ENCODE results near the gene NCOA6.
"Not testable (repeated sequence)": the region's sequence is repeated elsewhere in the genome, so short reads cannot be mapped to it uniquely, and the experiment has no call there.

The NCOA6 gene

GRCh38 chr20:34720266-34720665, 105.2 kb downstream of the NCOA6 start:
- H3K4me1 ChIP-seq (ENCODE audit: insufficient read depth, insufficient read length): no peaks in the 10 kb centered on the region
- no peak overlapping the region for H3K9ac ChIP-seq (ENCODE audit: insufficient read length, low read depth)
- H3K36me3 ChIP-seq (ENCODE audit: insufficient read depth, insufficient read length, low read length): peaks cover 30% of the 10 kb centered on the region
- H3K4me3 ChIP-seq (ENCODE audit: insufficient read length, low read depth): no peak overlapping the region
- TF ChIP-seq ZNF274 (IDR thresholded peaks at IDR 0.05; ENCODE audit: low read depth, low read length) (no peak), SUZ12 (IDR thresholded peaks at IDR 0.05; ENCODE audit: extremely low read depth, insufficient read depth, insufficient read length) (no peak), YY1 (IDR thresholded peaks at IDR 0.05; ENCODE audit: insufficient read depth, insufficient read length) (no peak)
- H3K27me3 ChIP-seq (ENCODE audit: insufficient read depth, insufficient read length): no peaks in the 10 kb centered on the region
- DNase-seq (ENCODE audit: low read depth, low spot score): no peak
- H3K9me3 ChIP-seq (ENCODE audit: insufficient read depth, low read length): no peaks in the 10 kb centered on the region

GRCh38 chr20:34719242-34720017, 106.0 kb downstream of the NCOA6 start:
- not testable (repeated sequence) for DNase-seq (ENCODE audit: low read depth, low spot score); H3K9ac ChIP-seq (ENCODE audit: insufficient read length, low read depth); H3K27me3 ChIP-seq (ENCODE audit: insufficient read depth, insufficient read length); H3K4me3 ChIP-seq (ENCODE audit: insufficient read length, low read depth); H3K4me1 ChIP-seq (ENCODE audit: insufficient read depth, insufficient read length); H3K9me3 ChIP-seq (ENCODE audit: insufficient read depth, low read length)
- H3K36me3 ChIP-seq (ENCODE audit: insufficient read depth, insufficient read length, low read length): peaks cover 31% of the 10 kb centered on the region

- TF ChIP-seq YY1 (IDR thresholded peaks at IDR 0.05; ENCODE audit: insufficient read depth, insufficient read length) (no peak), ZNF274 (IDR thresholded peaks at IDR 0.05; ENCODE audit: low read depth, low read length) (no peak)
- Histone ChIP-seq H3K36me3 (ENCODE audit: insufficient read depth, insufficient read length, low read length) (peaks cover 28% of the 10 kb centered on the region), H3K4me3 (ENCODE audit: insufficient read length, low read depth) (no peak overlapping the region), H3K9ac (ENCODE audit: insufficient read length, low read depth) (no peak overlapping the region), H3K4me1 (ENCODE audit: insufficient read depth, insufficient read length) (no peaks in the 10 kb centered on the region), H3K9me3 (ENCODE audit: insufficient read depth, low read length) (no peaks in the 10 kb centered on the region), H3K27me3 (ENCODE audit: insufficient read depth, insufficient read length) (no peaks in the 10 kb centered on the region)
- DNase-seq (ENCODE audit: low read depth, low spot score): no peak
These were observed 108.0 kb downstream of the NCOA6 start for GRCh38 chr20:34717230-34718095.

GRCh38 chr20:34716921-34717229, 108.6 kb downstream of the NCOA6 start:
- DNase-seq (ENCODE audit: low read depth, low spot score): no peak
- TF ChIP-seq SUZ12 (IDR thresholded peaks at IDR 0.05; ENCODE audit: extremely low read depth, insufficient read depth, insufficient read length) (no peak), YY1 (IDR thresholded peaks at IDR 0.05; ENCODE audit: insufficient read depth, insufficient read length) (no peak), ZNF274 (IDR thresholded peaks at IDR 0.05; ENCODE audit: low read depth, low read length) (no peak)
- peaks cover 31% of the 10 kb centered on the region for H3K36me3 ChIP-seq (ENCODE audit: insufficient read depth, insufficient read length, low read length)

GRCh38 chr20:34715384-34715783, 110.1 kb downstream of the NCOA6 start:
- Histone ChIP-seq H3K36me3 (ENCODE audit: insufficient read depth, insufficient read length, low read length) (peaks cover 35% of the 10 kb centered on the region), H3K9me3 (ENCODE audit: insufficient read depth, low read length) (no peaks in the 10 kb centered on the region), H3K4me3 (ENCODE audit: insufficient read length, low read depth) (no peak overlapping the region), H3K9ac (ENCODE audit: insufficient read length, low read depth) (no peak overlapping the region), H3K4me1 (ENCODE audit: insufficient read depth, insufficient read length) (peaks cover 8% of the 10 kb centered on the region), H3K27me3 (ENCODE audit: insufficient read depth, insufficient read length) (peaks cover 14% of the 10 kb centered on the region)
- DNase-seq (ENCODE audit: low read depth, low spot score): no peak
- TF ChIP-seq YY1 (IDR thresholded peaks at IDR 0.05; ENCODE audit: insufficient read depth, insufficient read length) (no peak), ZNF274 (IDR thresholded peaks at IDR 0.05; ENCODE audit: low read depth, low read length) (no peak), SUZ12 (IDR thresholded peaks at IDR 0.05; ENCODE audit: extremely low read depth, insufficient read depth, insufficient read length) (no peak)

More at GRCh38 chr20:34716921-34717229, 108.6 kb downstream of the NCOA6 start:
- H3K9ac ChIP-seq (ENCODE audit: insufficient read length, low read depth): no peak overlapping the region
- H3K4me1 ChIP-seq (ENCODE audit: insufficient read depth, insufficient read length): no peaks in the 10 kb centered on the region
- peaks cover under 1% of the 10 kb centered on the region for H3K27me3 ChIP-seq (ENCODE audit: insufficient read depth, insufficient read length)
- no peaks in the 10 kb centered on the region for H3K9me3 ChIP-seq (ENCODE audit: insufficient read depth, low read length)
- H3K4me3 ChIP-seq (ENCODE audit: insufficient read length, low read depth): no peak overlapping the region

- H3K9ac ChIP-seq (ENCODE audit: insufficient read length, low read depth); H3K4me1 ChIP-seq (ENCODE audit: insufficient read depth, insufficient read length); DNase-seq (ENCODE audit: low read depth, low spot score); H3K4me3 ChIP-seq (ENCODE audit: insufficient read length, low read depth); H3K9me3 ChIP-seq (ENCODE audit: insufficient read depth, low read length): not testable (repeated sequence)
- Histone ChIP-seq H3K27me3 (ENCODE audit: insufficient read depth, insufficient read length) (peaks cover 18% of the 10 kb centered on the region), H3K36me3 (ENCODE audit: insufficient read depth, insufficient read length, low read length) (peaks cover 32% of the 10 kb centered on the region)
These were observed 111.4 kb downstream of the NCOA6 start for GRCh38 chr20:34713944-34714515.

- Histone ChIP-seq H3K4me1 (ENCODE audit: insufficient read depth, insufficient read length) (peaks cover 8% of the 10 kb centered on the region), H3K4me3 (ENCODE audit: insufficient read length, low read depth) (no peak overlapping the region), H3K9me3 (ENCODE audit: insufficient read depth, low read length) (no peaks in the 10 kb centered on the region), H3K27me3 (ENCODE audit: insufficient read depth, insufficient read length) (peaks cover 18% of the 10 kb centered on the region), H3K9ac (ENCODE audit: insufficient read length, low read depth) (no peak overlapping the region), H3K36me3 (ENCODE audit: insufficient read depth, insufficient read length, low read length) (peaks cover 32% of the 10 kb centered on the region)
- no peak for DNase-seq (ENCODE audit: low read depth, low spot score)
- TF ChIP-seq SUZ12 (IDR thresholded peaks at IDR 0.05; ENCODE audit: extremely low read depth, insufficient read depth, insufficient read length) (no peak), YY1 (IDR thresholded peaks at IDR 0.05; ENCODE audit: insufficient read depth, insufficient read length) (no peak)
These were observed 112.1 kb downstream of the NCOA6 start for GRCh38 chr20:34713194-34713943.
